MCF 10A (cell line): Measurements from ENCODE around the gene ANP32E. TPM values are rescaled to one million over a fixed set of nuclear protein-coding genes. Genes with fewer than 3 reads are reported as not detected.

Experiments
- BruUV-seq: library from RNA; stranded (reverse); fragments of 400-500 nt; replicated peaks from 2 replicates; lab custom pipeline; 2021; lab: Mats Ljungman, UMichigan
- CTCF ChIA-PET: fragments of 300-600 bp; sonication (Branson Sonifier 250); formaldehyde crosslinking; extraction: SDS; loops from one replicate; lab custom pipeline; 2021; ENCODE audit warnings: antibody characterized with exemption, inconsistent platforms; lab: Yijun Ruan, JAX
- POLR2A ChIA-PET: fragments of 300-600, 350-650 bp; sonication (Branson Sonifier 250); formaldehyde crosslinking; extraction: SDS; loops from one replicate; lab custom pipeline; 2020; ENCODE audit warnings: antibody characterized with exemption, inconsistent platforms; lab: Yijun Ruan, JAX
- DNase-seq: peaks from one replicate; pipeline ENCODE4 v3.0.0-alpha.2; 2018; ENCODE audit not compliant: unreplicated experiment
- H3K27ac Mint-ChIP-seq: one replicate; pipeline ENCODE4 v1.8.0; 2022; ENCODE audit warnings: mild to moderate bottlenecking, low read depth, mixed read lengths; ENCODE audit not compliant: unreplicated experiment
- H3K27me3 Mint-ChIP-seq: one replicate; pipeline ENCODE4 v1.8.0; 2022; ENCODE audit warnings: mixed read lengths; ENCODE audit not compliant: insufficient read depth, unreplicated experiment
- H3K36me3 Mint-ChIP-seq: one replicate; pipeline ENCODE4 v1.8.0; 2022; ENCODE audit warnings: mild to moderate bottlenecking, moderate library complexity, mixed read lengths; ENCODE audit not compliant: insufficient read depth, unreplicated experiment
- H3K4me1 Mint-ChIP-seq: one replicate; pipeline ENCODE4 v1.8.0; 2022; ENCODE audit warnings: mixed read lengths; ENCODE audit not compliant: insufficient read depth, unreplicated experiment
- H3K4me3 Mint-ChIP-seq: one replicate; pipeline ENCODE4 v1.8.0; 2022; ENCODE audit warnings: mild to moderate bottlenecking, moderate library complexity, mixed read lengths; ENCODE audit not compliant: unreplicated experiment
- H3K9me3 Mint-ChIP-seq: one replicate; pipeline ENCODE4 v1.8.0; 2022; ENCODE audit warnings: mixed read lengths; ENCODE audit not compliant: unreplicated experiment
- CTCF ChIP-seq: fragments of 200-600 bp; IDR thresholded peaks from one replicate; pipeline ENCODE4 v1.8.0; 2022; ENCODE audit warnings: antibody characterized with exemption, mild to moderate bottlenecking; ENCODE audit not compliant: unreplicated experiment
- intact Hi-C: fragments of 100-400 bp; cut with micrococcal nuclease; formaldehyde crosslinking; loops from 2 replicates; pipeline ENCODE4 v1.14.1; 2022
- total RNA-seq: library from RNA; stranded (reverse); gene quantifications from 2 replicates; pipeline ENCODE4 v1.2.3, GENCODE V29; 2022

Gene ANP32E
- total RNA-seq, 1 experiment from 2014 or later = 67.3 TPM

- H3K9me3 Mint-ChIP-seq = no peaks in the 10 kb centered on the region
- POLR2A ChIA-PET = interaction anchor here (0.9 to 2.5 kb wide), 4 partner anchors 9 to 291 kb away, joined by 3 to 11 read pairs (median 4); partner anchors contain the start of gene VPS45
- BruUV-seq = no TSS peak
- no peak overlapping the region for H3K27ac Mint-ChIP-seq
- CTCF ChIA-PET = interaction anchor here (0.5 to 14.8 kb wide), 6 partner anchors 8 to 289 kb away, joined by 3 to 223 read pairs (median 9); no protein-coding TSS in a partner anchor
- no peaks in the 10 kb centered on the region for H3K27me3 Mint-ChIP-seq
- no peak overlapping the region for H3K4me3 Mint-ChIP-seq
- H3K36me3 Mint-ChIP-seq = no peaks in the 10 kb centered on the region
- TF ChIP-seq CTCF = no peak
- peaks cover under 1% of the 10 kb centered on the region for H3K4me1 Mint-ChIP-seq
- DNase-seq = no peak
- intact Hi-C loops = no loop called here
Measured at GRCh38 chr1:150178548-150178947, 57.4 kb downstream of the ANP32E start.

GRCh38 chr1:150176593-150176992 is 59.3 kb downstream of the ANP32E start:
- intact Hi-C loops = no loop called here
- no TSS peak for BruUV-seq
- H3K36me3 Mint-ChIP-seq = no peaks in the 10 kb centered on the region
- H3K4me1 Mint-ChIP-seq = no peaks in the 10 kb centered on the region
- ChIA-PET POLR2A (interaction anchor here (0.8 to 2.5 kb wide), 3 partner anchors 7 to 239 kb away, joined by 3 to 11 read pairs (median 3); partner anchors contain the start of gene VPS45), CTCF (interaction anchor here (0.6 to 14.8 kb wide), 4 partner anchors 9 to 103 kb away, joined by 3 to 223 read pairs (median 24); no protein-coding TSS in a partner anchor)
- H3K4me3 Mint-ChIP-seq = no peak overlapping the region
- peak; percentile 66 for DNase-seq
- TF ChIP-seq CTCF = no peak
- no peak overlapping the region for H3K27ac Mint-ChIP-seq
- H3K27me3 Mint-ChIP-seq = no peaks in the 10 kb centered on the region
- no peaks in the 10 kb centered on the region for H3K9me3 Mint-ChIP-seq

- H3K27me3 Mint-ChIP-seq = no peaks in the 10 kb centered on the region
- BruUV-seq = no TSS peak
- DNase-seq = no peak
- TF ChIP-seq CTCF = no peak
- H3K4me3 Mint-ChIP-seq = no peak overlapping the region
- POLR2A ChIA-PET = no interaction called here
- intact Hi-C loops = no loop called here
- no peak overlapping the region for H3K27ac Mint-ChIP-seq
- CTCF ChIA-PET = interaction anchor here (0.6 to 13.7 kb wide), 3 partner anchors 9 to 207 kb away, joined by 3 to 223 read pairs (median 3); no protein-coding TSS in a partner anchor
- H3K36me3 Mint-ChIP-seq = no peaks in the 10 kb centered on the region
- H3K9me3 Mint-ChIP-seq = no peaks in the 10 kb centered on the region
- no peaks in the 10 kb centered on the region for H3K4me1 Mint-ChIP-seq
Measured at GRCh38 chr1:150173141-150173585, 62.7 kb downstream of the ANP32E start.

- intact Hi-C loops = no loop called here
Measured at GRCh38 chr1:150171801-150172200, 64.1 kb downstream of the ANP32E start.

More at GRCh38 chr1:150171801-150172200, 64.1 kb downstream of the ANP32E start:
- BruUV-seq = no TSS peak
- CTCF ChIA-PET = interaction anchor here (0.6 to 13.7 kb wide), 7 partner anchors 10 to 283 kb away, joined by 3 to 223 read pairs (median 5); no protein-coding TSS in a partner anchor
- DNase-seq = no peak
- TF ChIP-seq CTCF = no peak
- no peak overlapping the region for H3K4me3 Mint-ChIP-seq
- H3K4me1 Mint-ChIP-seq = no peaks in the 10 kb centered on the region
- no peaks in the 10 kb centered on the region for H3K27me3 Mint-ChIP-seq
- no peaks in the 10 kb centered on the region for H3K36me3 Mint-ChIP-seq
- no peak overlapping the region for H3K27ac Mint-ChIP-seq
- H3K9me3 Mint-ChIP-seq = no peaks in the 10 kb centered on the region
- POLR2A ChIA-PET = interaction anchor here (0.6 to 1.2 kb wide), 2 partner anchors 235 to 284 kb away, joined by 3 read pairs; partner anchors contain the start of gene MTMR11
